GM19025 (cell line): Measurements from ENCODE around the gene FHL3.
"Not testable (repeated sequence)": the region's sequence is repeated elsewhere in the genome, so short reads cannot be mapped to it uniquely, and the experiment has no call there.

Experiments
- ATAC-seq: cut with Tn5 transposase; IDR thresholded peaks from one replicate; pipeline ENCODE4 v1.9.1; 2021; ENCODE audit warnings: mild to moderate bottlenecking, low read depth, moderate library complexity; ENCODE audit not compliant: unreplicated experiment

The FHL3 gene

GRCh38 chr1:38037221-38037939 lies 32.1 kb upstream of the FHL3 start:
- ATAC-seq: no peak

DNA sequence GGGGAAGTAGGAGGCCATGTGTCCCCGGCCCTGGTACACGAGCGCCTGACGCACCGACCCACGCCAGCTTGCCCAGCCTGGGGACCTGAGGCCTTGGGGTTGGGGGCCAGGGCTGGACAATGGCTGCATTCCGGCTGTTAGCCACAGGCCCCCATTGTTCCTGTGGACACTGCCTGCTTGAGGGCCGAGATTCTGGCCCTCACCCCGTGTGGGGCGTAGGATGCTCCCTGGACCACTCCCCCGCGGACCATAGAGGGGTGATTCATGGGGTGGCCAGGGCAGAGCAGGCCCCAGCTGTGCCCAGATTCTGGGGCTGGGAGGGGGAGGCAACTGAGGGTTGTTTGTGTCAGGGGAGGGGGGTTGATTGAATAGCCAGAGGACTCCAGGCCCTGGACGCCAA lies 29.6 kb upstream of the FHL3 start:
- ATAC-seq: no peak

- ATAC-seq: not testable (repeated sequence)
Measured at GRCh38 chr1:38032992-38033391, 27.7 kb upstream of the FHL3 start.

DNA sequence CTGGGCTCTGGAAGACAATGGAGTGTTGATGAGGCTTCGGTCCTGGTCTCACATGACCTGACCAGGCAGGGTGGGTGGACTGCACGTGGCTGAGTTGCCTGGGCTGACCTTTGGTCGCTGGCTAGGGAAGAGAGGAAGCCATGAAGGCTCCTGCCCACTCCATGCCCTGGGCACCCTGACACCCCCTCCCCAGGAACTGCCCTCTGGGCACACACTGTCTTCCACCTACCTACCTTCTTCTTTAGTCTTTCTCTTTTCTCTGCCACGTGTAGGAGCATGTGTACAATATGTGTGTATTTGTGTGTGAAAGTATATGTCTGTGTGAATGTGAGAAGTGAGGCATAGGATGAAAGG lies 26.2 kb upstream of the FHL3 start:
- ATAC-seq: no peak

DNA sequence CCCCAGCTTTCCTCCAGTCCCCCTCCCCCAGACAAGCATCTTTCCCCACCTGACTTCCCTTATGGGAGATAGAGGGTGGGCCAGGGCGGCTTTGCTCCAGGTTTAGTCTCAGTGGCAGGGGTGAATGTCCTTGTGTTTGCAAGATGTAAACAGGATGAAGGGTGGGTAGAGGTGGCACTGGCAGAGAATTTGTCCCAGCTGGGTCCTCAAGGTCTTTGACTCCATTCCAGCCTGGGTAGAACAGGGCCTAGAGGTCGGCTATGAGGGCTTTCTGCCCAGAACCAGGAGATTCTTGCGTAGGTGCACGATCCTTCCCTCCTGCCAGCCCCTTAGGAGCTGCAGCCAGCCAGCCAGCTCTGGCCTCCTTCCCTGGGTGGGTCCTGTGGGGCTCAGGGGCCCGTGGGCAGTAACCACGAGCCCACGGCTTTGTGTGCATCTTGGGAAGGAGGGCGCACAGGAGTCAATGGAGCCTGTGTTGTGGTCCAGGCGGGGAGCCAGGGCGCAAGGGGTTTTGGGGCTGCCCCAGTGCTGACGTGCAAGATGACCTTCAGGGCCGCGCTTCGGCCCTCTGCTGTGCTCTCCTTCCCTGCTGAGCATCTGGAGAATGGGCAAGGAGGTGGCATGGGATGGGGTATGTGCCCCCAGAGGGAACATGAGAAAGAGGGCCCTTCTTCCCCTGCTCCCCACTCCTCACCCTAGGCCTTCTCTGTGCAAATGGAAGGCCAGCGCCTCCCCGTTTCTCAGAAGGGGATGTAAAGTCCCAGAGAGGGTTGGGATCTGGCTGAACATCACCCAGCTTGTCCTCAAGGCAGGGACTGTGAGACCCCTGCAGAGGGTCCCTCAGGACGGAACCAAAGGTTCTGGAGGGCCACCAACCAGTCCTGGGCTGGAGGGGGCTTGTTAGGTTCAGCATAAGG lies 25.5 kb upstream of the FHL3 start:
- no peak for ATAC-seq

- peak; percentile 35 for ATAC-seq
Measured at GRCh38 chr1:38029685-38030511, 24.6 kb upstream of the FHL3 start.

DNA sequence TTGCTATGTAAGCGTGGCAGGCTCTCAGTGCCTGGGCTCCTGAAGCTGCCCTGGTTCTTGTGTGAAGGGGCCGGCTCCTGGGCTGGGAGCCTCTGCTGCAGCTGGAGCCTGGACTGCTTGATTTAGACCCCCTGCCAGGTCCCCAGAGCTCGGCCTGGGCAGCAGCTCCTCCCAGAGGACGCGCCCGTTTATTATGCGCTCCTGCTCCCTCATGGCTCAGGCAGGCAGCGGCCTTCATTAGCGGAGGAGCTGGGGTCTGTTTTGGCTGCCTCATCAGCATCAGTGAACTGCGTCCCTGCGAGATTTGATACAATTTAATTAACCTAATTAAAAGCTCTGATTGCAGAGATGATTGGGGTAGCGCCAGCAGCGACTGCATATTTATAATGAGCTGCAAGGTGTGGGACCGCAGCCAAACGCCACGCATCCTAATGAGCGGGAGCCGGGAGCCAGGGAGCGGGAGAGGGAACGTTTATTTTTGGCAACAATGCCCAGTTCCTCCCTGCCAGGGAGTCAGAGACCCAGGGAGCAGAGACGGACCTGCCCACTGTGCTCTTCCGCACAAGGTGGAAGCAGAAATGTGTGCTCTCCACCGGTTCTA lies 23.9 kb upstream of the FHL3 start:
- ATAC-seq: no peak

- ATAC-seq: no peak
Measured at GRCh38 chr1:38028671-38029070, 23.4 kb upstream of the FHL3 start.

DNA sequence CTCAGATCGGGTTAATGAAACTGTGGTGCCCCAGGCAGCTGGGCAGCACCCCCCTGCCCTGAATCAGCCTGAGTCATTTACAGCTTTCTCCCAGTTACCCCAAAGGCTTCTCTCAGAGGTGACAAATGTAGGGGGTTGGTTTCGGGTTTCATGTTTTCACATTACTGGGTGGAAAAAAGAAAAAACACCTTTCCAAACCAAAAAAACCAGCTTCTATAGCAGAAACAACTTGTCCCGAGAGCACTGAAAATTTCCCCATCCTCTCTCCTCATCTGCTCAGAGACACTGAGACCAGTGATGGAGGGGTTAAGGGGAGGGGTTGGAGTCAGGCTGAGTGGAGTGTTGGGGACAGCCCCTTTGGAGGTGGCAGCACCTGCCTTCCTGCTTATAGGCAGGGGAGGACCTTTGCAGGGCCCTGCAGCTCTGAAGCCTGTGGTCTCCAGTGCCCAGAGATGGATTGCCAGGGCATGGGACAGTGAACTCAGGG lies 22.8 kb upstream of the FHL3 start:
- peak; percentile 75 for ATAC-seq

GRCh38 chr1:38027201-38028104 lies 22.1 kb upstream of the FHL3 start:
- ATAC-seq: no peak

DNA sequence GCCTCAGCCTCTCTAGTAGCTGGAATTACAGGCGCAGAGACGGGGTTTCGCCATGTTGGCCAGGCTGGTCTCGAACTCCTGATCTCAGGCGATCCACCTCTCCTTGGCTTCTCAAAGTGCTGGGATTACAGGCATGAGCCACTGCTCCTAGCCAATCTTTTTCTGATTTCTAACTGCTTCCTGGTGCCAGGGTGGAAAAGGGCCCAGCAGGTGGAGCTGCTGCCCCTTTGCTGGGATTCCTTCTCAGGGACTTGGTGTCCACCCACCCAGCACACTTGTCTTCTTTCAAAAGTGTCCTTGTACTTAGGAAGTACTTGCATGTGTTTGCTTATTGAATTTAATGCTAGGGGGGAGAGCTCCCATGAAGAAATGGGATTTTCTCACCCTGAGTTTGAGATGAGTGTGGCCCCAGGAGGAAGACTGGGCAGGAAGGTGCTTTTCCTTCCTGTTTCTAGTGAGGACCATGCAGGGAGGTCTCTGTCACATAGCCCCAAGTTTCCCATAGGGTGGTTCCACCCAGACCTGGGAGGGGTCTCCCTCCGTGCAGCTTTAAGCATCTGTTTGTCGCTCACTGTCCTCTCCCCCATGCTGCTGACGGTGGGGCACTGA lies 21.4 kb upstream of the FHL3 start:
- ATAC-seq: no peak

- ATAC-seq: no peak
Measured at GRCh38 chr1:38025664-38026063, 20.4 kb upstream of the FHL3 start.

DNA sequence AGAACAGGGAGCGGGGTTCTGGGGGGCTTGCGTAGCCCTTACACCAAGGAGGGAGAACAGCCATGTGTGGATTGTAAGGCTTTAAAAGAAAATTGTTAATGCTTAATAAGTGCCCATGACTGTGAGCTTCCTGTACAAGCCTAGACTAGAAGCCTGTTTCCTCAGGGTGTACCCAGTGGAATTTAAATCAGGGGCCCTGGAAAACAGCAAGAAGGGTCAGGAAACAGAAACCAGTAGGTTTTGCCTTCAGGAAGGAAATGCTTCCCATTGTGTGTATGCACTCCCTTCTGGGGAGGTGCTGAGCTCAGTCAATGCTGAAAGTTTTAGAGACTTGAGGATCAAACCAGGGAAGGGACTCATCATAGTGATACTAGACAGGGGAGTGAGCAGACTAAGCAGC lies 19.9 kb upstream of the FHL3 start:
- no peak for ATAC-seq

DNA sequence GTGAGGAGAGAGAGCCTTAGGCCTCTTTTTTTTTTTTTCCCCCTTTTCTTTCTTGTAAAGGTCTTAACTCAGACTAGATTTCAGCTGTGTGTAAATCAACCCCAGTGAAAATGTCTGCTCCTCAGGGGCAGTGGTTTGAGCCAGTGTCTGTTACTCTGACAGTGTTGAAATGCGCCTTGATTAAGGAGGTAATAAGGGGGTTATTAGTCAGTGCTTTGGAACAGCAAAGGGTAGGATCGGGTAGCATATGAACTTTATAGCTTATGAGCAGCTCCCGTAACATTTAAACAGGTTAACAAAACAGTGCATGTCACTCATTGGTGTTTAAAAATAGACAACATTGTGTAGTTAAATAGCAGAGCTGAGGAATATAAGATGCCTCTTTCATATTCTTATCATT lies 17.5 kb upstream of the FHL3 start:
- no peak for ATAC-seq

- no peak for ATAC-seq
Measured at GRCh38 chr1:38021969-38022368, 16.7 kb upstream of the FHL3 start.

DNA sequence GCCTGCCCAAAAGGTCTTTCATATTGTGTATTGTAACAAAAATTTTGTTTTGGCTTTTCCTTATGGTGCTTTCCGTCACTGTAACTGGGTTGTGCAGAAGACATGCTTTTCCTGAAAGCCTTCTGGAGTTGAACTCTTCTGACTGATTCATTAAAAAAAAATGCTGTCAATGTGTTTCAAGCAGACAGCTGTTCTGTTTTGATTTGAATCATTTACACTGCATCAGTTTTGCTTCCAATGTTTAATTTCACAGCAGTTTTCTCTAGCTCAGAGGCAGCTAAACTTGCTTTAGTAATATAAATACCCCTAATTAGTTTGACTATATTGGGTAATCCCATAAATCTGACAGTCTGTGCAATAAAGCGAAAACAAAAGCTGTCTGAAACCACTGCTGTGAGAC lies 15.1 kb upstream of the FHL3 start:
- ATAC-seq: no peak

- no peak for ATAC-seq
Measured at GRCh38 chr1:38018864-38019343, 13.6 kb upstream of the FHL3 start.

DNA sequence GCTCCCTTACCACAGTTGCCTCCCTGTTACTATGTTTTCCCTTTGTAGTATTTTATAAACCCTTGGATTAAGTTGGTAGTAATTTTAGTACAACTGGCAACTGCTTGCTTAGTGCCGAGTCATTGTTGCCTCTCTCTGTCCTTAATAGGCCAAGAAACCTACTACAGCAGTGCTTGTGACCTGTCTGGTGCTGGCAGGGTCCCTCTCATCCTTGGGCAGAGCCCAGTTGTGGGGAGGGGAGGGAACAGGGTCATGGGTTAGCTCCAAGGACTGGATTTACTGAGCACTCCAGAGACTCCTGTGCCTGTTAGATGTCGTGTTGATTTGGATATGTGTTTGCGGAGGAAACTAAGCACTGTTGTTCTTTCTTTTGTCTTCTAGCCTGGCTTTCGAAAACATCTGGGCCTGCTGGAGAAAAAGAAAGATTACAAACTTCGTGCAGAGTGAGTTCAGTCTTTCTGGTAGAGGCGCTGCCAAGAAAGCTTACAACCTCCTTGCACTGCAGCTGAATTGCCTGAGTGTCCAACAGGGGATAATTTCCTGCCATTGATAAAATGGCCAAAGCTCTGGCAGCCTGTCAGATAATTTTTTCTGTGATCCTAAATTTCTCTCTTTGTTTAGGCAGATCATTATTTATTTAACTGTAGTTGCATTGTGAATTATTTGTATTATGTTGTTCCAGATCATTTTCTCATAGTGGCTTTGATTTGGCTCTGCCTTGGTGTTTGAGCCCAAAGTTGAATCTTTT lies 10.8 kb upstream of the FHL3 start:
- no peak for ATAC-seq
